Spleen (tissue), 11 donors: Measurements from ENCODE around the gene DNAI2. TPM values are rescaled to one million over a fixed set of nuclear protein-coding genes. Genes with fewer than 3 reads are reported as not detected.

Experiments used
- DNase-seq: peaks from one replicate; pipeline ENCODE4 v3.0.0-alpha.2; 2020
- H3K27ac ChIP-seq, 8 donors: fragments of 200-600 bp; sonication (generic) in 7 of 8; 1 replicate in 4 of 8; 2 replicates in 4 of 8; pipeline versions ENCODE4 v1.5.0 to v1.8.0; 2016 to 2021; ENCODE audit warnings: inconsistent platforms in 4 of 8, mild to moderate bottlenecking in 4 of 8, moderate library complexity in 1 of 8
- H3K27me3 ChIP-seq, 7 donors: fragments of 200-600 bp; sonication (generic) in 6 of 7; replicated peaks in 1 of 7; 1 replicate in 4 of 7; 2 replicates in 3 of 7; pipeline versions ENCODE4 v1.5.0 to v1.8.0; 2016 to 2021; ENCODE audit warnings: inconsistent platforms in 3 of 7, mild to moderate bottlenecking in 1 of 7
- H3K36me3 ChIP-seq, 6 donors: fragments of 200-600 bp; sonication (generic) in 5 of 6; 1 replicate in 4 of 6; 2 replicates in 2 of 6; pipeline versions ENCODE4 v1.5.0 to v1.8.0; 2016 to 2021; ENCODE audit warnings: inconsistent platforms in 2 of 6
- H3K4me1 ChIP-seq, 6 donors: fragments of 200-600 bp; sonication (generic) in 5 of 6; 1 replicate in 3 of 6; 2 replicates in 3 of 6; pipeline versions ENCODE4 v1.5.0 to v1.8.0; 2016 to 2021; ENCODE audit warnings: inconsistent platforms in 3 of 6
- H3K4me3 ChIP-seq, 8 donors: fragments of 200-600 bp; sonication (generic) in 7 of 8; 1 replicate in 4 of 8; 2 replicates in 4 of 8; pipeline versions ENCODE4 v1.5.0 to v1.8.0; 2016 to 2021; ENCODE audit warnings: inconsistent platforms in 4 of 8, mild to moderate bottlenecking in 4 of 8, moderate library complexity in 2 of 8
- H3K9me3 ChIP-seq, 8 donors: fragments of 200-600 bp; sonication (generic) in 7 of 8; 1 replicate in 4 of 8; 2 replicates in 4 of 8; pipeline versions ENCODE4 v1.5.0 to v1.8.0; 2016 to 2021; ENCODE audit warnings: inconsistent platforms in 4 of 8
- CTCF ChIP-seq, 11 experiments: fragments of 200-600 bp in 7 of 11; fragments of 450-650 bp in 4 of 11; sonication (generic) in 4 of 11; IDR thresholded peaks in 8 of 11; conservative IDR thresholded peaks in 3 of 11; 1 replicate in 7 of 11; 2 replicates in 4 of 11; pipeline versions ENCODE4 v1.4.0 to v1.8.0; 2016 to 2021; ENCODE audit warnings: antibody characterized with exemption in 11 of 11, inconsistent platforms in 4 of 11, mild to moderate bottlenecking in 1 of 11
- POLR2A ChIP-seq, 3 donors: fragments of 450-650 bp; IDR thresholded peaks; one replicate each; pipeline ENCODE4 v1.5.1; 2017; ENCODE audit warnings: antibody characterized with exemption in 3 of 3, mild to moderate bottlenecking in 1 of 3
- POLR2AphosphoS5 ChIP-seq, 3 donors: sonication (generic); formaldehyde crosslinking; IDR thresholded peaks; one replicate each; pipeline ENCODE4 v1.5.1; 2017; ENCODE audit warnings: antibody characterized with exemption in 3 of 3
- WGBS, 5 donors: extraction: QIAGEN DNeasy Blood & Tissue Kit in 3 of 5; methylation state at CpG; one replicate each; pipeline versions ENCODE4 v1.1.5 to v1.1.7; 2013 to 2018; 5-methylcytosine and 5-hydroxymethylcytosine counted together
- intact Hi-C: fragments of 100-400 bp; cut with DNase I; formaldehyde crosslinking; loops from one replicate; pipeline ENCODE4 v1.15.0; 2023; ENCODE audit warnings: low total_unique reads
- polyA plus RNA-seq, 3 donors: library from polyadenylated mRNA; stranded (reverse); fragments of 200-250 nt; gene quantifications; one replicate each; pipeline ENCODE4 v1.2.1, GENCODE V29; 2013
- total RNA-seq, 7 donors: library from RNA; depleted of rRNA in 3 of 7; stranded (reverse); fragments of >200 nt in 3 of 7; fragmentation: NEBNext Ultra II Directional in 4 of 7; extraction: Animal tissue kit (Norgen Biotek cat#: 25700) in 4 of 7; gene quantifications; one replicate each; pipeline versions ENCODE4 v1.1.0 to v1.2.1, GENCODE V29; 2016 to 2021
- donor health status: healthy with polysubstance abuse.
- donor health status: DM: no; HTN: no; CAD: no; lungs with moderate emphysema.
- donor health status: DM: no; HTN: no; CAD: no.
- donor health status: Bipolar disorder and iron deficiency.
- donor health status: healthy.
- donor health status: DM: no; HTN: no; CAD: no.
- donor health status: DM: yes; HTN: yes; CAD: no.

Gene DNAI2
- total and polyA plus RNA-seq, 10 donors: 0.23 to 0.72 (median 0.35) TPM; not detected in 5

- H3K27ac ChIP-seq: no peak overlapping the region
- 81 to 94% (median 92%) methylated on average over 4 to 5 of the region's 5 CpGs for WGBS, 5 donors
- no peak for TF ChIP-seq CTCF (IDR thresholded peaks at IDR 0.05 in 8 of 11, conservative IDR thresholded peaks at IDR 0.05 in 3 of 11)
- TF ChIP-seq POLR2AphosphoS5 (IDR thresholded peaks at IDR 0.05): no peak
- TF ChIP-seq POLR2A (IDR thresholded peaks at IDR 0.05): no peak
- intact Hi-C loops: no loop called here
- peaks cover 0 to 32% (median 10%) of the 10 kb centered on the region in 6 donors for H3K4me1 ChIP-seq
- no peak overlapping the region for H3K4me3 ChIP-seq
- H3K9me3 ChIP-seq: no peaks in the 10 kb centered on the region
- DNase-seq: no peak
- H3K27me3 ChIP-seq: peaks cover 0 to 30% (median 0%) of the 10 kb centered on the region in 7 donors
- H3K36me3 ChIP-seq: no peaks in the 10 kb centered on the region
Observed at GRCh38 chr17:74335529-74336062, 61.6 kb downstream of the DNAI2 start.

GRCh38 chr17:74336307-74336706 is 62.3 kb downstream of the DNAI2 start:
- WGBS, 5 donors: 70 to 77% (median 72%) methylated on average over 7 of the region's 7 CpGs
- TF ChIP-seq POLR2AphosphoS5 (IDR thresholded peaks at IDR 0.05): no peak
- TF ChIP-seq CTCF (IDR thresholded peaks at IDR 0.05 in 8 of 11, conservative IDR thresholded peaks at IDR 0.05 in 3 of 11): no peak
- no peak for TF ChIP-seq POLR2A (IDR thresholded peaks at IDR 0.05)
- Histone ChIP-seq H3K9me3 (no peaks in the 10 kb centered on the region), H3K4me1 (peaks cover 0 to 37% (median 12%) of the 10 kb centered on the region in 6 donors), H3K36me3 (no peaks in the 10 kb centered on the region), H3K4me3 (no peak overlapping the region), H3K27ac (no peak overlapping the region), H3K27me3 (peaks cover 0 to 30% (median 0%) of the 10 kb centered on the region in 7 donors)
- intact Hi-C loops: no loop called here
- no peak for DNase-seq

GRCh38 chr17:74337834-74338500 is 63.9 kb downstream of the DNAI2 start:
- intact Hi-C loops: no loop called here
- TF ChIP-seq POLR2A (IDR thresholded peaks at IDR 0.05) (no peak), POLR2AphosphoS5 (IDR thresholded peaks at IDR 0.05) (no peak), CTCF (IDR thresholded peaks at IDR 0.05 in 8 of 11, conservative IDR thresholded peaks at IDR 0.05 in 3 of 11) (no peak)
- Histone ChIP-seq H3K4me3 (no peak overlapping the region), H3K27me3 (peaks cover 0 to 40% (median 0%) of the 10 kb centered on the region in 7 donors), H3K27ac (no peak overlapping the region), H3K9me3 (no peaks in the 10 kb centered on the region), H3K36me3 (no peaks in the 10 kb centered on the region), H3K4me1 (peaks cover 0 to 46% (median 8%) of the 10 kb centered on the region in 6 donors)
- WGBS, 5 donors: 70 to 88% (median 79%) methylated on average over 11 to 12 of the region's 12 CpGs
- no peak for DNase-seq

DNA sequence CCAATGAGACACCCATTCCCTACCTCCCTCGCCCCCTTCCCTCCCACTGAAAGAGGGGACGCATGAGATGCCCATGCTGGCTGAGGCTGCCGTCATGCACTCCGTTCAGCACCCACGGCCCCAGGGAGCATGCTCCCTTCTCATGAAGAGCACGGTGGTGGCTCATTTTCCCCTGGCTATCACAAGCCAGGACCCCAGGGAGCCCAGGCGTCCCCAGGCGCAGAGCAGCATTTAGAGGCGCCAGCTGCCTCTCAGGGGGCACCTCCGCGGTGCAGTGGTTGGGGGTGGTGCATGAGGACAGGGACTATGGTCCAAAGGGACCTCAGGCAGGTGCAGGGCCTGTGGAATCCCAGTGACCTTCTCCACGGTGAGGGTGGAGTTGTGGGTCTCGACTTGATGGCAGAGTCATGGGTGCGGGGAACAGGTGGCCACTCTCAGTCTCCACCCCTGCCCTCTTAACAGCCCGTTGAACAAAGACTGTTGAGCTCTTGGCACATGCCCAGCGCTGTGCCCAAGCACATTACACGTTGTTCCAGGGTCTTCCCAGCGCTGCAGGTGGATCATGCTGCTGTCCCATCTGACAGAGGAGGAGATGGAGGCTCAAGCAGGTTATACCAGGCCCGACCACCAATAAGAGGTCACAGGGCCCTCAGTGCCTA is 65.6 kb downstream of the DNAI2 start:
- H3K4me1 ChIP-seq: peaks cover 0 to 61% (median 20%) of the 10 kb centered on the region in 6 donors
- WGBS, 5 donors: 67 to 89% (median 83%) methylated on average over 11 to 19 of the region's 19 CpGs
- no peak for DNase-seq
- peaks cover 0 to 48% (median 0%) of the 10 kb centered on the region in 7 donors for H3K27me3 ChIP-seq
- H3K36me3 ChIP-seq: no peaks in the 10 kb centered on the region
- no peaks in the 10 kb centered on the region for H3K9me3 ChIP-seq
- TF ChIP-seq POLR2A (IDR thresholded peaks at IDR 0.05) (no peak), POLR2AphosphoS5 (IDR thresholded peaks at IDR 0.05) (no peak), CTCF (IDR thresholded peaks at IDR 0.05 in 8 of 11, conservative IDR thresholded peaks at IDR 0.05 in 3 of 11) (no peak)
- H3K27ac ChIP-seq: no peak overlapping the region
- intact Hi-C loops: no loop called here
- no peak overlapping the region for H3K4me3 ChIP-seq
